AG04450 (cell line): ENCODE measurements around the gene SLC46A3. TPM values are rescaled to one million over a fixed set of nuclear protein-coding genes. Genes with fewer than 3 reads are reported as not detected.

ENCODE experiments used
- CTCF ChIA-PET: fragments of 300-600, 350-600 bp; formaldehyde crosslinking; extraction: SDS; loops from one replicate; lab custom pipeline; 2022; ENCODE audit warnings: antibody characterized with exemption, inconsistent platforms; lab: Charles Lee
- POLR2A ChIA-PET: fragments of 350-600 bp; formaldehyde crosslinking; extraction: SDS; loops from one replicate; lab custom pipeline; 2021; ENCODE audit warnings: antibody characterized with exemption, inconsistent platforms; lab: Yijun Ruan, JAX
- DNase-seq: peaks from one replicate; pipeline ENCODE4 v3.0.0-alpha.2; 2011; ENCODE audit warnings: low read depth, low spot score
- H3K27ac ChIP-seq: one replicate; pipeline ENCODE4 v1.5.1; 2012; ENCODE audit warnings: low read depth, low read length, control low read depth
- H3K27me3 ChIP-seq: one replicate; pipeline ENCODE4 v1.6.0; 2012; ENCODE audit warnings: low read length; ENCODE audit not compliant: control insufficient read depth, insufficient read depth
- H3K4me3 ChIP-seq: 2 replicates; pipeline ENCODE4 v1.5.1; 2011; ENCODE audit warnings: mild to moderate bottlenecking, low read depth, low read length, control low read depth
- H3K9me3 ChIP-seq: 2 replicates; pipeline ENCODE4 v1.5.1; 2012; ENCODE audit warnings: low read length; ENCODE audit not compliant: control insufficient read depth, insufficient read depth
- CTCF ChIP-seq: IDR thresholded peaks from 2 replicates; pipeline ENCODE4 v1.5.1; 2011; ENCODE audit warnings: low read depth, low read length, control low read depth, inconsistent platforms
- polyA plus RNA-seq: library from polyadenylated mRNA; depleted of rRNA; stranded (reverse); fragments of >200 nt; gene quantifications from 2 replicates; pipeline ENCODE4 v1.2.3, GENCODE V29; 2011

Gene SLC46A3
- polyA plus RNA-seq, 1 experiment = 5.2 TPM

DNA sequence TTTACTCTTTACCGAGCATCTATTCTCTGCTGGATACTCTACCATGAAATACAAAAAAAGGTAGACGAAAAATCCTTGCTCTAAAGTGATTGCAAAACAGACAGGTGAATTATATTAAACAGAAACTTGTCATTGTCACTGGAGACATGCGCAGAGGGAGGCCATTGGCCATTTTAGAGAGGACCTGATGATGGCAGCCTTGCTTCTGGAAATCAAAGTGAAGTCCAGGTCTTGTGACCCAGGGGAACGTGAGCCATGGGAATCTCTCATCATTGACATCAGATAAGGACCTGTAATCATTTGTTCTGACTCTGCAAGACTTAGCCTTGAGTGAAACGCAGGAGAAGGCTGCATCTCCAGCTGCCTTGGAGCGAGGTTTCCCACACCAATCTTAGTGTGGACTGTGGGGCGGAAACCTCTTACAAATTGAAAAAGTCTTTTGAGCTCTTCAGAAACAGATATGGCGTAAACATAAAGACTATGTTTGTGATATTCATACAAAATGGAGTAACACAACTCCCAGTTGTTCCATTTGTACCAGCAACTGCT lies 16.8 kb upstream of the SLC46A3 start:
- no peak for DNase-seq
- Histone ChIP-seq H3K27me3 (no peaks in the 10 kb centered on the region), H3K27ac (no peak overlapping the region), H3K4me3 (no peak overlapping the region), H3K9me3 (no peaks in the 10 kb centered on the region)
- CTCF ChIA-PET = no interaction called here
- POLR2A ChIA-PET = no interaction called here
- TF ChIP-seq CTCF = no peak

DNA sequence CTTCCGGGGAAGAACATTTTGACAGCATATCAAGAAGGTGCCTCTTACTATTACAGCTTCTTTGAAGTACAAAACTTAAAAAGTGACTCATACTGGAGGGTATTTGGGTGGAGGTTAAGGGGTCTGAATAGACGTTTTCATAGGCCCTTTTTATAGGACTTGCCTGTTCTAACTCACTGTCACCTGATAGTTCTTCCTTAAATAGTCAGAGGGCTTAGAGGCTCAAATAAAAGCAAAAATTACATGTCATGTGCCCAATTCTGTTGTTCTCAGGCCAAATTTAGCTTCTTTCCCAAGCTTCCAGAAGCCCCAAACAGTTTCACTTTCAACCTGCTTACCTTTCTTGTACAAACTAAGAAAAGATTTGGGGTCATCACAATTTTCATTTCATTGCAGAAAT lies 16.1 kb upstream of the SLC46A3 start:
- Histone ChIP-seq H3K27ac (no peak overlapping the region), H3K9me3 (no peaks in the 10 kb centered on the region), H3K27me3 (no peaks in the 10 kb centered on the region), H3K4me3 (no peak overlapping the region)
- no peak for TF ChIP-seq CTCF
- POLR2A ChIA-PET = no interaction called here
- no peak for DNase-seq
- CTCF ChIA-PET = no interaction called here

DNA sequence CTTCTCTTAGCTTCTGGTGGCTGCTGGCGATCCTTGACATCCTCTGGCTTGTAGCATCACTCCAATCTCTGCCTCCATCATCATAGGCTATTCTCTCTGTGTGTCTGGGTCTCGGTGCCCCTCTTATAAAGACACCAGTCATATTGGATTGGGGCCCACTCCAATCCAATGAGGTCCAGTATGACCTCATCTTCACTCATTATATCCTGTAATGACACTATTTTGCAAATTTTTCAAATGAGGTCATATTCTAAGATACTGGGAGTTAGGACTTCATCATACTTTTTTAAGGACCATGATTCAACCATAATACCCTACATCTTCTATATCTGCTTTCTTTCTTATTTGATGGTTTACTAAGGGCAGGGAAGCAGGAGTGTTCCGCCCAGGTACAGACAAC lies 12.0 kb upstream of the SLC46A3 start:
- no peak overlapping the region for H3K4me3 ChIP-seq
- DNase-seq = no peak
- H3K9me3 ChIP-seq = no peaks in the 10 kb centered on the region
- TF ChIP-seq CTCF = no peak
- H3K27ac ChIP-seq = no peak overlapping the region
- POLR2A ChIA-PET = no interaction called here
- CTCF ChIA-PET = no interaction called here
- no peaks in the 10 kb centered on the region for H3K27me3 ChIP-seq

GRCh38 chr13:28729541-28729940 lies 10.8 kb upstream of the SLC46A3 start:
- H3K27ac ChIP-seq = no peak overlapping the region
- H3K4me3 ChIP-seq = no peak overlapping the region
- no peak for TF ChIP-seq CTCF
- CTCF ChIA-PET = no interaction called here
- H3K27me3 ChIP-seq = no peaks in the 10 kb centered on the region
- POLR2A ChIA-PET = no interaction called here
- DNase-seq = no peak
- H3K9me3 ChIP-seq = no peaks in the 10 kb centered on the region

DNA sequence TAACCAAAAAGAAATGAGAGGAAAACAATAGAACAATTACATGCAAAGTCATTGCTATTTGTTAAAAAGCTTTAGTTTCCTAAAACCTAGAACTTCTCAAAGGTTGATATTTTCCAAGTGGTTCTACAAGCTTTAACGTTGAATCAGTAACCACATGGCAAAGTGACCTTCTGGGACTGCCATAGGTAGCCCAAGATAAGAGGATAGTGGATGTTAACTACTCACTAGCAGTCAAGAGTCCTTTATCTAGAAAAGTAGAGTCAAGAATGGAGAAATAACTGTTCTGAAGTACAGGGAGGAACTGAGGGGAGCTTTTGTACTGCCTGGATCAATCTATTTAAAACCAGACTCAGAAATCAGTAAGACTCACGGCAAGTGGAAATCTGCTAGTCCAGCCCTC lies 9.9 kb upstream of the SLC46A3 start:
- no peak for DNase-seq
- Histone ChIP-seq H3K9me3 (no peaks in the 10 kb centered on the region; the same call in 1 of the 2 replicates), H3K27me3 (no peaks in the 10 kb centered on the region), H3K4me3 (no peak overlapping the region), H3K27ac (no peak overlapping the region)
- ChIA-PET CTCF (no interaction called here), POLR2A (no interaction called here)
- no peak for TF ChIP-seq CTCF
